ENCODE results near the gene TAS2R1.

Gene TAS2R1

GRCh38 chr5:9589049-9589835, 40.9 kb downstream of the TAS2R1 start:
- no peaks in the 10 kb centered on the region for H4K20me1 ChIP-seq (ENCODE audit: insufficient read depth, low read length, poor library complexity, severe bottlenecking)
- H3K9me3 ChIP-seq (ENCODE audit: insufficient read depth, low read depth, low read length): no peaks in the 10 kb centered on the region
- H3F3A ChIP-seq (ENCODE audit: low read depth): no peaks in the 10 kb centered on the region
- no peaks in the 10 kb centered on the region for H3K9me2 ChIP-seq (replicated peaks; ENCODE audit: low read depth, low read length)
- H3K9ac ChIP-seq (ENCODE audit: low read depth, low read length, poor library complexity, severe bottlenecking): no peak overlapping the region
- no peak overlapping the region for H2AFZ ChIP-seq (ENCODE audit: low read length)
- no peaks in the 10 kb centered on the region for H3K79me2 ChIP-seq (ENCODE audit: insufficient read depth, low read length)
- no peaks in the 10 kb centered on the region for H3K27me3 ChIP-seq (ENCODE audit: insufficient read depth, low read length, poor library complexity, severe bottlenecking)
- H3K4me1 ChIP-seq (ENCODE audit: insufficient read depth, low read length, poor library complexity, severe bottlenecking): no peaks in the 10 kb centered on the region
- TF ChIP-seq EZH2phosphoT487 (IDR thresholded peaks at IDR 0.05; ENCODE audit: borderline replicate concordance) (no peak), CTCF (conservative IDR thresholded peaks at IDR 0.05; ENCODE audit: low read length) (no peak)
- H3K36me3 ChIP-seq (ENCODE audit: insufficient read depth, low read length): no peaks in the 10 kb centered on the region
- no peak overlapping the region for H3K4me2 ChIP-seq (ENCODE audit: low read depth, low read length, poor library complexity, severe bottlenecking)
- H3K4me3 ChIP-seq (ENCODE audit: low read length, poor library complexity, severe bottlenecking): no peak overlapping the region

GRCh38 chr5:9588254-9588653, 41.9 kb downstream of the TAS2R1 start:
- Histone ChIP-seq H3K79me2 (ENCODE audit: insufficient read depth, low read length) (no peaks in the 10 kb centered on the region), H3K27me3 (ENCODE audit: insufficient read depth, low read length, poor library complexity, severe bottlenecking) (no peaks in the 10 kb centered on the region), H4K20me1 (ENCODE audit: insufficient read depth, low read length, poor library complexity, severe bottlenecking) (no peaks in the 10 kb centered on the region), H3K4me3 (ENCODE audit: low read length, poor library complexity, severe bottlenecking) (no peak overlapping the region), H3K9me3 (ENCODE audit: insufficient read depth, low read depth, low read length) (no peaks in the 10 kb centered on the region), H3K9me2 (replicated peaks; ENCODE audit: low read depth, low read length) (no peaks in the 10 kb centered on the region), H3K9ac (ENCODE audit: low read depth, low read length, poor library complexity, severe bottlenecking) (no peak overlapping the region), H3K4me1 (ENCODE audit: insufficient read depth, low read length, poor library complexity, severe bottlenecking) (no peaks in the 10 kb centered on the region), H3K36me3 (ENCODE audit: insufficient read depth, low read length) (no peaks in the 10 kb centered on the region), H3K4me2 (ENCODE audit: low read depth, low read length, poor library complexity, severe bottlenecking) (no peak overlapping the region), H3F3A (ENCODE audit: low read depth) (no peaks in the 10 kb centered on the region), H2AFZ (ENCODE audit: low read length) (no peak overlapping the region)
- TF ChIP-seq CTCF (conservative IDR thresholded peaks at IDR 0.05; ENCODE audit: low read length): no peak
- TF ChIP-seq EZH2phosphoT487 (IDR thresholded peaks at IDR 0.05; ENCODE audit: borderline replicate concordance): no peak

GRCh38 chr5:9587135-9587534, 43.0 kb downstream of the TAS2R1 start:
- Histone ChIP-seq H3K9ac (ENCODE audit: low read depth, low read length, poor library complexity, severe bottlenecking) (no peak overlapping the region), H3K4me2 (ENCODE audit: low read depth, low read length, poor library complexity, severe bottlenecking) (no peak overlapping the region), H3K79me2 (ENCODE audit: insufficient read depth, low read length) (no peaks in the 10 kb centered on the region), H2AFZ (ENCODE audit: low read length) (no peak overlapping the region), H3F3A (ENCODE audit: low read depth) (no peaks in the 10 kb centered on the region), H4K20me1 (ENCODE audit: insufficient read depth, low read length, poor library complexity, severe bottlenecking) (no peaks in the 10 kb centered on the region), H3K4me1 (ENCODE audit: insufficient read depth, low read length, poor library complexity, severe bottlenecking) (peaks cover 9% of the 10 kb centered on the region), H3K9me3 (ENCODE audit: insufficient read depth, low read depth, low read length) (no peaks in the 10 kb centered on the region), H3K4me3 (ENCODE audit: low read length, poor library complexity, severe bottlenecking) (no peak overlapping the region), H3K36me3 (ENCODE audit: insufficient read depth, low read length) (no peaks in the 10 kb centered on the region), H3K9me2 (replicated peaks; ENCODE audit: low read depth, low read length) (no peaks in the 10 kb centered on the region), H3K27me3 (ENCODE audit: insufficient read depth, low read length, poor library complexity, severe bottlenecking) (no peaks in the 10 kb centered on the region)
- TF ChIP-seq EZH2phosphoT487 (IDR thresholded peaks at IDR 0.05; ENCODE audit: borderline replicate concordance): no peak
- TF ChIP-seq CTCF (conservative IDR thresholded peaks at IDR 0.05; ENCODE audit: low read length): no peak

Measured in Loucy (cell line).